PC-9 (cell line): Measurements from ENCODE around the gene VAT1. TPM values are rescaled to one million over a fixed set of nuclear protein-coding genes. Genes with fewer than 3 reads are reported as not detected.
A peak's percentile ranks its signal among the peaks of the same experiment; 100 is the strongest.

Source experiments
- BruUV-seq: library from RNA; stranded (reverse); fragments of 400-500 nt; replicated peaks from 2 replicates; lab custom pipeline; 2021; lab: Mats Ljungman, UMichigan
- CTCF ChIA-PET: fragments of 300-600 bp; sonication (Branson Sonifier 250); formaldehyde crosslinking; loops from one replicate; lab custom pipeline; 2022; ENCODE audit warnings: antibody characterized with exemption; lab: Charles Lee
- POLR2A ChIA-PET: fragments of 300-600 bp; sonication (Branson Sonifier 250); formaldehyde crosslinking; loops from one replicate; lab custom pipeline; 2022; ENCODE audit warnings: antibody characterized with exemption; ENCODE audit not compliant: unreplicated experiment; lab: Charles Lee
- DNase-seq, 2 experiments: peaks; one replicate each; pipeline versions ENCODE4 v3.0.0 to v3.0.0-alpha.2; 2015 to 2022; ENCODE audit warnings: mixed read lengths in 1 of 2
- H2AFZ ChIP-seq: fragments of 200-600 bp; sonication (generic); 2 replicates; pipeline ENCODE4 v1.8.1; 2017; ENCODE audit warnings: antibody characterized with exemption
- H3F3A ChIP-seq: fragments of 200-600 bp; sonication (generic); 2 replicates; pipeline ENCODE4 v1.8.1; 2017; ENCODE audit warnings: antibody characterized with exemption, mild to moderate bottlenecking, low read depth; ENCODE audit not compliant: insufficient read depth
- H3K27ac ChIP-seq: fragments of 200-600 bp; sonication (generic); 2 replicates; pipeline ENCODE4 v1.6.1; 2016; ENCODE audit warnings: mixed run types
- H3K27me3 ChIP-seq: fragments of 200-600 bp; sonication (generic); 2 replicates; pipeline ENCODE4 v1.6.1; 2016; ENCODE audit warnings: low read depth, mixed run types; ENCODE audit not compliant: insufficient read depth
- H3K36me3 ChIP-seq: fragments of 200-600 bp; sonication (generic); 2 replicates; pipeline ENCODE4 v1.6.1; 2016; ENCODE audit warnings: low read depth, mixed run types
- H3K4me1 ChIP-seq: fragments of 200-600 bp; sonication (generic); replicated peaks from 2 replicates; pipeline ENCODE4 v1.6.1; 2016; ENCODE audit warnings: mixed run types; ENCODE audit not compliant: insufficient read depth
- H3K4me2 ChIP-seq: fragments of 200-600 bp; sonication (generic); 2 replicates; pipeline ENCODE4 v1.6.1; 2017; ENCODE audit warnings: mixed run types
- H3K4me3 ChIP-seq: fragments of 200-600 bp; sonication (generic); 2 replicates; pipeline ENCODE4 v1.6.1; 2016; ENCODE audit warnings: mixed run types
- H3K79me2 ChIP-seq: fragments of 200-600 bp; sonication (generic); 2 replicates; pipeline ENCODE4 v1.6.1; 2017; ENCODE audit warnings: low read depth, mixed run types
- H3K9me2 ChIP-seq: fragments of 200-600 bp; sonication (generic); 2 replicates; pipeline ENCODE4 v1.8.1; 2017; ENCODE audit warnings: mild to moderate bottlenecking; ENCODE audit not compliant: insufficient read depth
- H3K9me3 ChIP-seq: fragments of 200-600 bp; sonication (generic); 2 replicates; pipeline ENCODE4 v1.8.1; 2016; ENCODE audit warnings: low read depth; ENCODE audit not compliant: insufficient read depth
- H4K20me1 ChIP-seq: fragments of 200-600 bp; sonication (generic); 2 replicates; pipeline ENCODE4 v1.8.1; 2017; ENCODE audit not compliant: insufficient read depth
- CTCF ChIP-seq: fragments of 200-600 bp; sonication (generic); conservative IDR thresholded peaks from 2 replicates; pipeline ENCODE4 v1.6.1; 2017; ENCODE audit warnings: mixed run types, antibody characterized with exemption, mild to moderate bottlenecking, moderate library complexity
- EZH2 ChIP-seq: fragments of 200-600 bp; sonication (generic); IDR thresholded peaks from 2 replicates; pipeline ENCODE4 v1.8.0; 2017; ENCODE audit warnings: antibody characterized with exemption, low read depth
- intact Hi-C: fragments of 100-400 bp; cut with micrococcal nuclease; formaldehyde crosslinking; loops from one replicate; pipeline ENCODE4 v1.10.0; 2022; ENCODE audit not compliant: unreplicated experiment
- total RNA-seq: library from RNA; stranded (reverse); gene quantifications from 2 replicates; pipeline ENCODE4 v1.2.3, GENCODE V29; 2021

VAT1 gene
- total RNA-seq, 1 experiment from 2014 or later: 220 TPM

- H3K4me1 ChIP-seq: peaks cover 17% of the 10 kb centered on the region
- no peak overlapping the region for H3K4me3 ChIP-seq
- DNase-seq: no peak
- intact Hi-C loops: no loop called here
- H4K20me1 ChIP-seq: peaks cover 2% of the 10 kb centered on the region; the same call in 1 of the 2 replicates
- BruUV-seq: no TSS peak
- no peaks in the 10 kb centered on the region for H3K9me3 ChIP-seq
- ChIA-PET CTCF (no interaction called here), POLR2A (no interaction called here)
- H3K79me2 ChIP-seq: peaks cover 6% of the 10 kb centered on the region
- TF ChIP-seq EZH2 (no peak), CTCF (no peak)
- H3F3A ChIP-seq: peaks cover 35% of the 10 kb centered on the region; the same call in 1 of the 2 replicates
- no peaks in the 10 kb centered on the region for H3K27me3 ChIP-seq
- no peaks in the 10 kb centered on the region for H3K36me3 ChIP-seq
- H3K4me2 ChIP-seq: no peak overlapping the region
- H3K27ac ChIP-seq: no peak overlapping the region
- no peak overlapping the region for H2AFZ ChIP-seq
- H3K9me2 ChIP-seq: no peaks in the 10 kb centered on the region
Observed at GRCh38 chr17:43025290-43025657, 3.1 kb upstream of the VAT1 start.

GRCh38 chr17:43024407-43025289, 2.5 kb upstream of the VAT1 start, which contains the start of gene RND2:
TSS of gene RND2 (plus strand) at chr17:43025231. CDS start at chr17:43025348, 117 bp downstream.
- Histone ChIP-seq H4K20me1 (peaks cover 2% of the 10 kb centered on the region; the same call in 1 of the 2 replicates), H3F3A (peaks cover 41% of the 10 kb centered on the region; the same call in 1 of the 2 replicates), H3K36me3 (no peaks in the 10 kb centered on the region), H3K4me3 (peak within 1 kb of the TSS; percentile 58), H3K27me3 (no peaks in the 10 kb centered on the region), H2AFZ (peak within 1 kb of the TSS; percentile 83), H3K4me1 (peaks cover 21% of the 10 kb centered on the region), H3K27ac (no peak within 1 kb of the TSS), H3K4me2 (peak within 1 kb of the TSS; percentile 78), H3K79me2 (peaks cover 12% of the 10 kb centered on the region), H3K9me3 (no peaks in the 10 kb centered on the region), H3K9me2 (no peaks in the 10 kb centered on the region)
- peak; percentile 80 to 82 for DNase-seq
- TF ChIP-seq EZH2 (no peak), CTCF (peak; percentile 73)
- POLR2A ChIA-PET: interaction anchor here (0.5 to 0.8 kb wide), 8 partner anchors 27 to 451 kb away, joined by 3 to 10 read pairs (median 4); partner anchors contain the start of gene RPL27
- intact Hi-C loops: loop anchor here (5.0 kb wide), 1 partner anchor 338 kb away; no protein-coding TSS in a partner anchor
- CTCF ChIA-PET: interaction anchor here (0.6 kb wide), 1 partner anchor 351 kb away, joined by 4 read pairs; no protein-coding TSS in a partner anchor
- TSS peak; percentile 22 for BruUV-seq
